Activated naive CD8-positive, alpha-beta T cell treated with anti-CD3 and anti-CD28 coated beads for 36 hours (primary cell): Measurements from ENCODE around the gene NRIP1. TPM values are rescaled to one million over a fixed set of nuclear protein-coding genes. Genes with fewer than 3 reads are reported as not detected.

Source experiments
- DNase-seq: peaks from one replicate; pipeline ENCODE4 v3.0.0; 2021
- H3K27ac Mint-ChIP-seq: one replicate; pipeline ENCODE4 v1.8.0; 2022; ENCODE audit warnings: mild to moderate bottlenecking, moderate library complexity, mixed read lengths
- H3K27me3 Mint-ChIP-seq: one replicate; pipeline ENCODE4 v1.8.0; 2022; ENCODE audit warnings: mild to moderate bottlenecking, mixed read lengths
- H3K36me3 Mint-ChIP-seq: one replicate; pipeline ENCODE4 v1.8.0; 2021; ENCODE audit warnings: mild to moderate bottlenecking, mixed read lengths
- H3K4me1 Mint-ChIP-seq: one replicate; pipeline ENCODE4 v1.8.0; 2021; ENCODE audit warnings: mixed read lengths
- H3K4me3 Mint-ChIP-seq: one replicate; pipeline ENCODE4 v1.8.0; 2022; ENCODE audit warnings: mild to moderate bottlenecking, moderate library complexity, mixed read lengths
- H3K9me3 Mint-ChIP-seq: one replicate; pipeline ENCODE4 v1.8.0; 2022; ENCODE audit warnings: mixed read lengths
- total RNA-seq, 2 experiments: library from RNA; stranded (reverse); gene quantifications; one replicate each; pipeline ENCODE4 v1.2.3, GENCODE V29; 2021

NRIP1 gene
- total RNA-seq, 2 experiments from 2014 or later: 26.0 to 28.3 TPM

- no peaks in the 10 kb centered on the region for H3K4me1 Mint-ChIP-seq
- no peak overlapping the region for H3K4me3 Mint-ChIP-seq
- no peaks in the 10 kb centered on the region for H3K9me3 Mint-ChIP-seq
- H3K36me3 Mint-ChIP-seq: no peaks in the 10 kb centered on the region
- no peaks in the 10 kb centered on the region for H3K27me3 Mint-ChIP-seq
- H3K27ac Mint-ChIP-seq: no peak overlapping the region
- no peak for DNase-seq
Observed at GRCh38 chr21:15080526-15080925, 15.7 kb upstream of the NRIP1 start.

- H3K27me3 Mint-ChIP-seq: no peaks in the 10 kb centered on the region
- H3K27ac Mint-ChIP-seq: no peak overlapping the region
- no peak for DNase-seq
- no peaks in the 10 kb centered on the region for H3K9me3 Mint-ChIP-seq
- H3K4me1 Mint-ChIP-seq: no peaks in the 10 kb centered on the region
- no peak overlapping the region for H3K4me3 Mint-ChIP-seq
- H3K36me3 Mint-ChIP-seq: no peaks in the 10 kb centered on the region
Observed at GRCh38 chr21:15079269-15079668, 14.5 kb upstream of the NRIP1 start.

DNA sequence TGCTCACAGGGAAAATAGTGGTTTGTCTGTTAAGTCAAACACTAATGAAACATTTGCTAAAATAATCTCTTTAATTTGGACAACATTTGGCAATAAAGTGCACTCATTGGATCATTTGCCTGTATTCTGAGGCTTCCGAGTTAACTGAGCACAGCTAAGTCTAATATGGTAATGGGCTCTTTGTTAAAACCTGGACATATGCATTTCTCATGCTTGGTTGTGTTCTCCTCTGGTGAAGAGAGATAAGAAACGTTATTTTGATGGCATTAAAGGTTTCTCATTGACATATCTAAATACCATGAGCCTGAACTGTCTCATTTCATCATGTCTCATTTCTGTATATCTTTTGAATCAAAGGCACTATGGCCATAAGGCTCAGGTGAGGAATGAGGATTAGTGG is 13.4 kb upstream of the NRIP1 start:
- no peak for DNase-seq
- Mint-ChIP-seq H3K36me3 (no peaks in the 10 kb centered on the region), H3K9me3 (no peaks in the 10 kb centered on the region), H3K27me3 (no peaks in the 10 kb centered on the region), H3K4me1 (no peaks in the 10 kb centered on the region), H3K27ac (no peak overlapping the region), H3K4me3 (no peak overlapping the region)

DNA sequence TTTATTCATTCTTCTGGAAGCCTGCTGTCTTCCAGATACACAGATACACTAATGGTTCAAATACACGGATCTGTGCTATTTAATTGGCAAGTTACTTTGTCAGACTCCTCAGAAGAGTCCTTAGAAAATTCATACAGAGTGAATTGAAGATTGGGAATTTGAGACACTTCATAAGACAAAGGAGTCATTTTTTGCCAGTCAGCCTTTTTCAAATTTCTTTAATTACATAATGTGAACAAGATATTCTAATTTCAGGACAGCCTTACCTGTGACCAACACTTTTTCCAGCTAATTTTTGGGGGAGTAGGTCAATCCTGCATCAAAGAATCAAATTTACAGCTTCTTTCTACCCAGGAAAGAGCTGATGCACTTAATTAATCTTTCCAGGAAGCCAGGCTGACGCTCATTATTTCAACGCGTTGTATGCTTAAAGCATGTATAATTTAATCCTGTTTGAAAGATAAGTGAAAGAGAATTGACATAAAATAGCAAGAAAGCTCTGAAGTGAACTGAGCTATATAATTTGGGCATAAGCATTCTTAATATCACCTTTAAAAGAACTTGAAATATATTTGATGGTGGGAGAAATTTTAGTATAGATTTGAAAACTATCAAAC is 12.8 kb upstream of the NRIP1 start:
- Mint-ChIP-seq H3K9me3 (no peaks in the 10 kb centered on the region), H3K4me1 (no peaks in the 10 kb centered on the region), H3K27ac (no peak overlapping the region), H3K36me3 (no peaks in the 10 kb centered on the region), H3K27me3 (no peaks in the 10 kb centered on the region), H3K4me3 (no peak overlapping the region)
- no peak for DNase-seq

DNA sequence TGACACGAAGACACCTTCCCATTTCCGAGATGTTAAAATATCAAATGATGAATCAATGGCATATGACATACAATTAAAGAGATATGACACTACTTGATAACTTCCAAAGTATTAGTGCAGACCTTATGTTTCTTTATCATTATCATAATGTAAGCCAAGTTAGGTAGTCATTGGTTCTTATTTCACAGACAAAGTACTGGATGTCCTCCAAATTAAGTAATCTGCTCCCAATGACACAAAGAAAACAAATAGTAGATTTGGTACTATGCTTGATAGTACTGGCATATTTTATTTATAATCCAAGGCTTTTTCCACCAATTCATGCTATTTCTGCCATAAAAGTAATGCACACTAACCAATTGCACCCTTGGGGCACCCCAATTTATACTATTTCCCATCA is 11.9 kb upstream of the NRIP1 start:
- Mint-ChIP-seq H3K27me3 (no peaks in the 10 kb centered on the region), H3K4me1 (no peaks in the 10 kb centered on the region), H3K36me3 (no peaks in the 10 kb centered on the region), H3K9me3 (no peaks in the 10 kb centered on the region), H3K27ac (no peak overlapping the region), H3K4me3 (no peak overlapping the region)
- DNase-seq: no peak

GRCh38 chr21:15071009-15071408 is 6.2 kb upstream of the NRIP1 start:
- no peak overlapping the region for H3K4me3 Mint-ChIP-seq
- no peak for DNase-seq
- no peaks in the 10 kb centered on the region for H3K27me3 Mint-ChIP-seq
- H3K27ac Mint-ChIP-seq: no peak overlapping the region
- H3K9me3 Mint-ChIP-seq: no peaks in the 10 kb centered on the region
- no peaks in the 10 kb centered on the region for H3K36me3 Mint-ChIP-seq
- H3K4me1 Mint-ChIP-seq: peaks cover 5% of the 10 kb centered on the region

- Mint-ChIP-seq H3K4me1 (peaks cover 27% of the 10 kb centered on the region), H3K4me3 (peak overlapping the region; percentile 97), H3K36me3 (peaks cover 8% of the 10 kb centered on the region), H3K27ac (peak overlapping the region; percentile 99), H3K9me3 (no peaks in the 10 kb centered on the region), H3K27me3 (no peaks in the 10 kb centered on the region)
- DNase-seq: no peak
Observed at GRCh38 chr21:15066123-15066575, 1.3 kb upstream of the NRIP1 start.

DNA sequence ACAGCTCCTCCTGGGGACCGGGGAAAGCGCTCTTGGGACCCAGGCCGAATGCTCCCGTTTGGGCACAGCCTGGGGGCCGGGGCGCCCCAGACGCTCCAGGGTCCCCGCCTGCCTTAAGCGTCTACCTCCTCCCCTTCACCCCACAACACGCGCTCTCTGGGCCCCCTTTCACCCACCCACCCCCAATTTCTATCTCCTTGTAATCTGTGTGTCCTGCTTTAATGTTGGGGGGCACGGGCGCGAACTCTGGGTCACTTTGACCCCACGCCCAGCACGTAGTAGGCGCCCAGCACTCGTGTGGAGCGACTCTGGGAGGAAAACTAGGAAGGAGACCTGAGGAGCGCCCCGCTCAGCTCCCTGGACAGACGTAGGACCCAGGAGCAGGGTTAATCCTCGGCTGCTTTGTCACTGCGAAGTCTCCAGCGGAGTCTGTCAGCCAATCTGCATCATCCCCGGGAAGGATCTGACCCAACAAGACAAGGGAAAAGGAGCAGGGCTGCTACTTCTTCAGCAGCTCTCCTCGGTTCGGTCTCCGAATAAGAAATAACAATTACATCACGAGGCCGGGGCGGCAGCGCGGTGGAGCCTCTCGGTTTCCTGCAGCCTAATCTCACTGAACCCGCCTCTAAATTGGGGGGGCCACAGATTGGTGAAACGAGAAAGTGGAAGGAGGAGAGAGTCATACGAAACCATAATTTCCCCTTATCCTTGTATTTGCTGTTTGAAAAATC is 757 bp upstream of the NRIP1 start:
- Mint-ChIP-seq H3K36me3 (peaks cover 8% of the 10 kb centered on the region), H3K9me3 (no peaks in the 10 kb centered on the region), H3K4me3 (peak overlapping the region; percentile 97), H3K4me1 (peaks cover 33% of the 10 kb centered on the region), H3K27me3 (no peaks in the 10 kb centered on the region), H3K27ac (peak overlapping the region; percentile 99)
- DNase-seq: peak; percentile 77

DNA sequence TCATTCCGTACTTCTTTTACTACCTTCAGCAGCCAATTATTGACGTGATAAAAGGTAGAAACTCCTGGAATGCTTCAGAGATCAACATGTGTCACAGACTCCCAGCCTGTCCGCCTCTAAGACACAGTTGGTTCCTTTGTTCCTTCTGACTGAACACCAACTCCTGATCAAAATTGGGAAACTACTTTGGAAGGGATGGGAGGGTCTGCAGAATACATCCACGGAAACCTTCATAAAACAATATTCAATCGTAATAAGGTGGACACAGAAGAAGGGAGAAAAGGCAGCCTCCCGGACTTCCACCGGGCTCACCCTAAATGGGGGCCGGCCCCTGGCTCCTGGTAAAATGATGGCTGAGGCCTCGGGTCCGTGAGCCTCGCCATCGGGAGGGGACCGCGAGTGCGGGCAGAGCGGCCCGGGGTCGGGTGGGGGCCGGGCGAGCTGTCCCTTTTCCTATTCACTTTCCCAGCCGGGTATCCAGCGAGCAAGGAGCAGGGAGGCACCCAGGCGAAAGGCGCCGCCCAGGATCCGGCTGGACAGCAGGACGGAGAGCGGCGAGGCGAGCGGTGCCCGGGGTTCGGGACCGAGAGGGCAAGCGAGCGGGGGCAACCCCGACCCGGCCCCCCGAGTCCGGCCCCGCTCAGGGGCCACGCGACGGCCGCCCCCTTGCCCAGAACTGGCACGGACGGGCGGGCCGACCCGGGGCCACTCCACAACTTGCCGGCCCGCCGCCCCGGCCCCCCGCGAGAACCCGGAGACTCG is 805 bp downstream of the NRIP1 start:
- Mint-ChIP-seq H3K27me3 (no peaks in the 10 kb centered on the region), H3K4me1 (peaks cover 47% of the 10 kb centered on the region), H3K4me3 (peak overlapping the region; percentile 91), H3K9me3 (no peaks in the 10 kb centered on the region), H3K36me3 (peaks cover 8% of the 10 kb centered on the region), H3K27ac (peak overlapping the region; percentile 95)
- peak; percentile 24 for DNase-seq

- no peaks in the 10 kb centered on the region for H3K9me3 Mint-ChIP-seq
- peaks cover 54% of the 10 kb centered on the region for H3K4me1 Mint-ChIP-seq
- peaks cover 8% of the 10 kb centered on the region for H3K36me3 Mint-ChIP-seq
- no peaks in the 10 kb centered on the region for H3K27me3 Mint-ChIP-seq
- peak overlapping the region; percentile 91 for H3K4me3 Mint-ChIP-seq
- DNase-seq: peak; percentile 19
- peak overlapping the region; percentile 95 for H3K27ac Mint-ChIP-seq
Observed at GRCh38 chr21:15063081-15063813, 1.6 kb downstream of the NRIP1 start.

GRCh38 chr21:15062606-15062965 is 2.2 kb downstream of the NRIP1 start:
- Mint-ChIP-seq H3K27ac (peak overlapping the region; percentile 95), H3K36me3 (peaks cover 8% of the 10 kb centered on the region), H3K4me1 (peaks cover 58% of the 10 kb centered on the region), H3K27me3 (no peaks in the 10 kb centered on the region), H3K4me3 (peak overlapping the region; percentile 91), H3K9me3 (no peaks in the 10 kb centered on the region)
- DNase-seq: no peak

GRCh38 chr21:15061747-15062605 is 2.8 kb downstream of the NRIP1 start:
- peak overlapping the region; percentile 95 for H3K27ac Mint-ChIP-seq
- H3K36me3 Mint-ChIP-seq: peaks cover 8% of the 10 kb centered on the region
- peak overlapping the region; percentile 91 for H3K4me3 Mint-ChIP-seq

DNA sequence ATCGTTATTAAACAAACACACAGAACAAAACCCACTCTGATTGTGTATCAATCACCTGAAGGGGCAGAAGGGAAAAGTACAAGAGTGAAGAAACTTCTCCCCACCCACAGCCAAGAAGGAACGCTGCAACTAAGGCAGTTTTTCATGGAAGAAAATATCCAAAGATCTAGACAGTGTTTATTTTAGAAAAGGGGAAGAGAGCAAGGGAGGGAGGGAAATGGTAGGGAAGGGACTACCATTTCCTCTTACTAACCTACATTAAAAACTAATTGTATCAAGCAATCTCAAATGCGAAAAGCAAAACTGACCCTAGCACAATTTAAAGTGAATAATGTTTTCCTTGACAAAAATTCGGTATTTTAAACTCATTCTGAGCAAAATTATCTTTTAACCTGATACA is 3.5 kb downstream of the NRIP1 start:
- Mint-ChIP-seq H3K9me3 (no peaks in the 10 kb centered on the region), H3K4me3 (peak overlapping the region; percentile 27), H3K27ac (peak overlapping the region; percentile 95), H3K4me1 (peaks cover 67% of the 10 kb centered on the region), H3K36me3 (peaks cover 8% of the 10 kb centered on the region), H3K27me3 (no peaks in the 10 kb centered on the region)
- no peak for DNase-seq

More at GRCh38 chr21:15061747-15062605, 2.8 kb downstream of the NRIP1 start:
- DNase-seq: no peak
- peaks cover 61% of the 10 kb centered on the region for H3K4me1 Mint-ChIP-seq
- H3K27me3 Mint-ChIP-seq: no peaks in the 10 kb centered on the region
- H3K9me3 Mint-ChIP-seq: no peaks in the 10 kb centered on the region

GRCh38 chr21:15060543-15061175 is 4.1 kb downstream of the NRIP1 start:
- H3K4me1 Mint-ChIP-seq: peaks cover 66% of the 10 kb centered on the region
- peaks cover 8% of the 10 kb centered on the region for H3K36me3 Mint-ChIP-seq
- no peaks in the 10 kb centered on the region for H3K9me3 Mint-ChIP-seq
- peak overlapping the region; percentile 18 for H3K27ac Mint-ChIP-seq
- H3K27me3 Mint-ChIP-seq: no peaks in the 10 kb centered on the region
- peak overlapping the region; percentile 27 for H3K4me3 Mint-ChIP-seq
- no peak for DNase-seq
